ENCODE results near the gene ALG3.
"Not testable (repeated sequence)": the region's sequence is repeated elsewhere in the genome, so short reads cannot be mapped to it uniquely, and the experiment has no call there.

Gene ALG3

GRCh38 chr3:184282941-184283340 is 34.2 kb upstream of the ALG3 start:
- TF ChIP-seq, protein P1, sequence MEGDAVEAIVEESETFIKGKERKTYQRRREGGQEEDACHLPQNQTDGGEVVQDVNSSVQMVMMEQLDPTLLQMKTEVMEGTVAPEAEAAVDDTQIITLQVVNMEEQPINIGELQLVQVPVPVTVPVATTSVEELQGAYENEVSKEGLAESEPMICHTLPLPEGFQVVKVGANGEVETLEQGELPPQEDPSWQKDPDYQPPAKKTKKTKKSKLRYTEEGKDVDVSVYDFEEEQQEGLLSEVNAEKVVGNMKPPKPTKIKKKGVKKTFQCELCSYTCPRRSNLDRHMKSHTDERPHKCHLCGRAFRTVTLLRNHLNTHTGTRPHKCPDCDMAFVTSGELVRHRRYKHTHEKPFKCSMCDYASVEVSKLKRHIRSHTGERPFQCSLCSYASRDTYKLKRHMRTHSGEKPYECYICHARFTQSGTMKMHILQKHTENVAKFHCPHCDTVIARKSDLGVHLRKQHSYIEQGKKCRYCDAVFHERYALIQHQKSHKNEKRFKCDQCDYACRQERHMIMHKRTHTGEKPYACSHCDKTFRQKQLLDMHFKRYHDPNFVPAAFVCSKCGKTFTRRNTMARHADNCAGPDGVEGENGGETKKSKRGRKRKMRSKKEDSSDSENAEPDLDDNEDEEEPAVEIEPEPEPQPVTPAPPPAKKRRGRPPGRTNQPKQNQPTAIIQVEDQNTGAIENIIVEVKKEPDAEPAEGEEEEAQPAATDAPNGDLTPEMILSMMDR (IDR thresholded peaks at IDR 0.05; ENCODE audit: poor library complexity, severe bottlenecking), result no peak
- ATAC-seq (ENCODE audit: low read depth) (no peak), DNase-seq (ENCODE audit: low spot score) (no peak)
- H3K27me3 ChIP-seq (ENCODE audit: insufficient read depth, poor library complexity, severe bottlenecking), result no peaks in the 10 kb centered on the region
- H3K36me3 ChIP-seq (ENCODE audit: low read depth), result no peaks in the 10 kb centered on the region
- no peaks in the 10 kb centered on the region for H3K9me3 ChIP-seq (ENCODE audit: severe bottlenecking)
- no peak overlapping the region for H3K27ac ChIP-seq (ENCODE audit: poor library complexity, severe bottlenecking)
- no peak overlapping the region for H3K4me3 ChIP-seq (ENCODE audit: severe bottlenecking)
- no peaks in the 10 kb centered on the region for H3K4me1 ChIP-seq (ENCODE audit: insufficient read depth, poor library complexity, severe bottlenecking)

DNA sequence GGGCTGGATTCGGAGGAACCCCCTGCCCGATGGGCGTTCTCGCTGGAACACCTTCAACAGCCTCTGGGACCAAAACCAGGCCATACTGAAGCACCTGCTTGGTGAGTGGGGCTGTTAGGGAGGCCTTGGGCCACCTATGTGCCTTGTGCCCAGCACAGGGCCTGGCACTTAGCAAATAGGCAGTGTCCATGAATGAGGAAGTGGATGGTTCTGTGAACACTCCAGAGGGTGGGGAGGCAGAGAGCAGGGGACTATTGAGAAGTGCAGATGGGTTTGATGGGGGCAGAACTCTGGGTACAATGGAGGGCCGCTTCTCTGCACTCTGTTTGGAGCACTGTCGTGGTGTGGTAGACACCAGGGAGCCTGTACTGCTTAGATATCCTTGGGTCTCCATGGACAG is 28.6 kb upstream of the ALG3 start:
- no peaks in the 10 kb centered on the region for H3K4me1 ChIP-seq (ENCODE audit: insufficient read depth, poor library complexity, severe bottlenecking)
- DNase-seq (ENCODE audit: low spot score) (no peak), ATAC-seq (ENCODE audit: low read depth) (0 out of 3 replicates have a peak, but pooled peaks have one; percentile 17)
- H3K4me3 ChIP-seq (ENCODE audit: severe bottlenecking), result no peak overlapping the region
- TF ChIP-seq, protein P1 (IDR thresholded peaks at IDR 0.05; ENCODE audit: poor library complexity, severe bottlenecking), result no peak
- no peak overlapping the region for H3K27ac ChIP-seq (ENCODE audit: poor library complexity, severe bottlenecking)
- H3K27me3 ChIP-seq (ENCODE audit: insufficient read depth, poor library complexity, severe bottlenecking), result peaks cover 18% of the 10 kb centered on the region
- no peaks in the 10 kb centered on the region for H3K9me3 ChIP-seq (ENCODE audit: severe bottlenecking)
- no peaks in the 10 kb centered on the region for H3K36me3 ChIP-seq (ENCODE audit: low read depth)

DNA sequence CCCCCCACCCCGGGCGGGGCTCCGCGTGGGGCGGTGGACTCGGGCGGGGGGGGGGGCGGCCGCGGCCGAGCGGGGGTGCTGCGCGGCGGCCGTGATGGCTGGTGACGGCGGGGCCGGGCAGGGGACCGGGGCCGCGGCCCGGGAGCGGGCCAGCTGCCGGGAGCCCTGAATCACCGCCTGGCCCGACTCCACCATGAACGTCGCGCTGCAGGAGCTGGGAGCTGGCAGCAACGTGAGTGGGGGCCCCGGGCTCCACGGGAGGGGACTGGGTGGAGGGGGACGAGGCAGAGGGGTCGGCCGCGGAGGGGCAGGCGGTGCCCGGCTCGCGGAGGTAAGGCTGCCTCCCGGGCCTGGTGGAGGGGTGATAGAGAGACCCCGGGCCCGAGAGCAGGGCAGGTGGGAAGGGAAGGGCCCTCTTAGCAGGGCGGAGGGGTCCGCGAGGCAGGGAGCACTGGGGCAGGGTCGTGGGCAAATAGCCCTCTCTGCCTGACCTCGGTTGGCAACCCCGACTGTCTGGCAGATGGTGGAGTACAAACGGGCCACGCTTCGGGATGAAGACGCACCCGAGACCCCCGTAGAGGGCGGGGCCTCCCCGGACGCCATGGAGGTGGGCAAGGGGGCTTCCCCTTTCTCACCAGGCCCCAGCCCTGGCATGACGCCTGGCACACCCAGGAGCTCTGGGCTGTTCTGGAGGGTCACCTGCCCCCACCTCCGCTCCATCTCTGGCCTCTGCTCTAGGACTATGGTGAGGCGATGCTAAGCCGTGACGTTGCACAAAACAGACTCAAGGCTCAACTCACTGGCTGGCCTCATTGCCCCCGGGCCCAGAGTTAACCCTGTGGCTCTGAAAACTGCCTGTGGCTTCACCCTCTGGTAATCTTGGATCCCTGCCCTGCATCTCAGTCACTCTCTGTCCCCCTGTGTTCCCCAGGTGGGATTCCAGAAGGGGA is 27.5 kb upstream of the ALG3 start, which contains the start of gene ECE2:
ECE2 (plus strand) TSS at position 62 of the 950 bp plus-strand sequence; CDS start at position 194, 132 bp downstream.
- Histone ChIP-seq H3K4me3 (ENCODE audit: severe bottlenecking) (no peak within 1 kb of the TSS), H3K27ac (ENCODE audit: poor library complexity, severe bottlenecking) (no peak within 1 kb of the TSS), H3K27me3 (ENCODE audit: insufficient read depth, poor library complexity, severe bottlenecking) (peaks cover 18% of the 10 kb centered on the region), H3K9me3 (ENCODE audit: severe bottlenecking) (no peaks in the 10 kb centered on the region), H3K36me3 (ENCODE audit: low read depth) (no peaks in the 10 kb centered on the region), H3K4me1 (ENCODE audit: insufficient read depth, poor library complexity, severe bottlenecking) (no peaks in the 10 kb centered on the region)
- ATAC-seq (ENCODE audit: low read depth) (0 out of 3 replicates have a peak, but pooled peaks have one; percentile 39), DNase-seq (ENCODE audit: low spot score) (no peak)
- TF ChIP-seq, protein P1 (IDR thresholded peaks at IDR 0.05; ENCODE audit: poor library complexity, severe bottlenecking), result no peak

GRCh38 chr3:184275381-184275701 is 26.6 kb upstream of the ALG3 start:
- H3K9me3 ChIP-seq (ENCODE audit: severe bottlenecking), result no peaks in the 10 kb centered on the region
- H3K36me3 ChIP-seq (ENCODE audit: low read depth), result no peaks in the 10 kb centered on the region
- no peak overlapping the region for H3K27ac ChIP-seq (ENCODE audit: poor library complexity, severe bottlenecking)
- no peak overlapping the region for H3K4me3 ChIP-seq (ENCODE audit: severe bottlenecking)
- DNase-seq (ENCODE audit: low spot score) (no peak), ATAC-seq (ENCODE audit: low read depth) (no peak; the same call in 2 of the 3 replicates)
- TF ChIP-seq, protein P1 (IDR thresholded peaks at IDR 0.05; ENCODE audit: poor library complexity, severe bottlenecking), result no peak
- peaks cover 18% of the 10 kb centered on the region for H3K27me3 ChIP-seq (ENCODE audit: insufficient read depth, poor library complexity, severe bottlenecking)
- H3K4me1 ChIP-seq (ENCODE audit: insufficient read depth, poor library complexity, severe bottlenecking), result no peaks in the 10 kb centered on the region

DNA sequence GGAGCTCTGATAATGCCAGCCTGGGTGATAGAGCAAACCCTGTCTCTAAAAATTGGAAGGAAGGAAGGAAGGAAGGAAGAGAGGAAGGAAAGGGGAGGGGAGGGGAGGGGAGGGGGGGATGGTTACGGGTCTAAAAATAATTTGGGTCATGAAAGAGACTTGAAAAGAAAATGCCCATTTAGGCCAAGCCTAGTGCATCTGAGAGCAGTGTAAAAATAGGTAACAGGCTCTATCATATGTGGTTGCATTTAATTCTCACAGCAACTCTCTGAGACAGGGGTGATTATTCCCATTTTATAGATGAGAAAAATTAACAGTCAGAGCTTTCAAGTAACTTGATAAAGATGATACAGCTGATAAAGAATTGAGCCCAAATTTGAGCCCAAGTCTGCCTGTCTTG is 23.5 kb upstream of the ALG3 start:
- no peak overlapping the region for H3K4me3 ChIP-seq (ENCODE audit: severe bottlenecking)
- ATAC-seq (ENCODE audit: low read depth) (no peak), DNase-seq (ENCODE audit: low spot score) (no peak)
- peaks cover 18% of the 10 kb centered on the region for H3K27me3 ChIP-seq (ENCODE audit: insufficient read depth, poor library complexity, severe bottlenecking)
- H3K9me3 ChIP-seq (ENCODE audit: severe bottlenecking), result no peaks in the 10 kb centered on the region
- TF ChIP-seq, protein P1 (IDR thresholded peaks at IDR 0.05; ENCODE audit: poor library complexity, severe bottlenecking), result no peak
- no peak overlapping the region for H3K27ac ChIP-seq (ENCODE audit: poor library complexity, severe bottlenecking)
- no peaks in the 10 kb centered on the region for H3K4me1 ChIP-seq (ENCODE audit: insufficient read depth, poor library complexity, severe bottlenecking)
- no peaks in the 10 kb centered on the region for H3K36me3 ChIP-seq (ENCODE audit: low read depth)

DNA sequence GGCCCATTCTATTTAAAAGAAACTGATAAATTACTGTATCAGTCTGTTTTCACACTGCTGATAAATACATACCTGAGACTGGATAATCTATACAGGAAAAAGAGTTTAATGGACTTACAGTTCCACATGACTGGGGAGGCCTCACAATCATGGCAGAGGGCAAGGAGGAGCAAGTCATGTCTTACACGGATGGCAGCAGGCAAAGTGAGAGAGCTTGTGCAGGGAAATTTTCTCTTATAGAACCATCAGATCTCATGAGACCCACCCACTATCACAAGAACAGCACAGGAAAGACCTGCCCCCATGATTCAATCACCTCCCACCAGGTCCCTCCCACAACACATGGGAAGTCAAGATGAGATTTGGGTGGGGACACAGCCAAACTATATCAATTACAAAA is 18.5 kb upstream of the ALG3 start:
- DNase-seq (ENCODE audit: low spot score); H3K27ac ChIP-seq (ENCODE audit: poor library complexity, severe bottlenecking); H3K27me3 ChIP-seq (ENCODE audit: insufficient read depth, poor library complexity, severe bottlenecking); ATAC-seq (ENCODE audit: low read depth); H3K4me1 ChIP-seq (ENCODE audit: insufficient read depth, poor library complexity, severe bottlenecking); H3K9me3 ChIP-seq (ENCODE audit: severe bottlenecking); H3K36me3 ChIP-seq (ENCODE audit: low read depth); H3K4me3 ChIP-seq (ENCODE audit: severe bottlenecking): not testable (repeated sequence)

Data from RWPE2 (cell line).